ENCODE data around the gene VWA3A.
"Not testable (repeated sequence)": the region's sequence is repeated elsewhere in the genome, so short reads cannot be mapped to it uniquely, and the experiment has no call there.

The VWA3A gene

DNA sequence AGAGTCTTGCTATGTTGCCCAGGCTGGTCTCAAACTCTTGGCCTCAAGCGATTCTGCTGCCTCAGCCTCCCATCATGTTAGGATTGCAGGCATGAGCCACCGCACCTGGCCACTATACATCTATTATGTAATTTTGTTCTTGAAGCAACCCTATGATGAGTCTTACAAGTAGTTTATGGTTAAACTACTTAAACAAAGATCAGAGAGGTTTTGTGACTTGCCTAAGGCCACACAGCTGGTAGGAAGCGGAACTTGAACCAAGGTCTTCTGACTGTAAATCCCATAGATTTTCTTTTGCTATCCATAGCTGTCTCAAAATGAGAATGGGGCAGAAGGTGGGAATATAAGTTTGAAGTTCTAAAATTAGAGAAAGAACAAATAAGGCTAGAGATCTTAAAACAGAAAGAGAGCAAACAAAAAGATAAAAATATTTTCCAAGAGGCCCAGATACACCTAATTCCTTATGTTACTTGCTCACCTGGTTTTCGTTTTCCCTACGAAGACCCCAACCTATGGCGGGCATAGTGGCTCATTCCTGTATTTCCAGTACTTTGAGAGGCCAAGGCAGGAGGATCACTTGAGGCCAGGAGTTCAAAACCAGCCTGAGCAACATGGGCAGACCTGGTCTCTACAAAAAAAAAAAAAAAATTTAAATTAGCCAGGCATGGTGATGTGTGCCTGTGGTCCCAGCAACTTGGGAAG, 32.4 kb downstream of the VWA3A start:
- TF ChIP-seq, protein P1, sequence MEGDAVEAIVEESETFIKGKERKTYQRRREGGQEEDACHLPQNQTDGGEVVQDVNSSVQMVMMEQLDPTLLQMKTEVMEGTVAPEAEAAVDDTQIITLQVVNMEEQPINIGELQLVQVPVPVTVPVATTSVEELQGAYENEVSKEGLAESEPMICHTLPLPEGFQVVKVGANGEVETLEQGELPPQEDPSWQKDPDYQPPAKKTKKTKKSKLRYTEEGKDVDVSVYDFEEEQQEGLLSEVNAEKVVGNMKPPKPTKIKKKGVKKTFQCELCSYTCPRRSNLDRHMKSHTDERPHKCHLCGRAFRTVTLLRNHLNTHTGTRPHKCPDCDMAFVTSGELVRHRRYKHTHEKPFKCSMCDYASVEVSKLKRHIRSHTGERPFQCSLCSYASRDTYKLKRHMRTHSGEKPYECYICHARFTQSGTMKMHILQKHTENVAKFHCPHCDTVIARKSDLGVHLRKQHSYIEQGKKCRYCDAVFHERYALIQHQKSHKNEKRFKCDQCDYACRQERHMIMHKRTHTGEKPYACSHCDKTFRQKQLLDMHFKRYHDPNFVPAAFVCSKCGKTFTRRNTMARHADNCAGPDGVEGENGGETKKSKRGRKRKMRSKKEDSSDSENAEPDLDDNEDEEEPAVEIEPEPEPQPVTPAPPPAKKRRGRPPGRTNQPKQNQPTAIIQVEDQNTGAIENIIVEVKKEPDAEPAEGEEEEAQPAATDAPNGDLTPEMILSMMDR (IDR thresholded peaks at IDR 0.05; ENCODE audit: insufficient read depth, low read length, missing control alignments): no peak
- ChIA-PET POLR2A (no interaction called here), CTCF (no interaction called here)
- DNase-seq (ENCODE audit: low read depth, low spot score): no peak
- H3K4me3 ChIP-seq (ENCODE audit: low read depth, low read length): no peak overlapping the region

DNA sequence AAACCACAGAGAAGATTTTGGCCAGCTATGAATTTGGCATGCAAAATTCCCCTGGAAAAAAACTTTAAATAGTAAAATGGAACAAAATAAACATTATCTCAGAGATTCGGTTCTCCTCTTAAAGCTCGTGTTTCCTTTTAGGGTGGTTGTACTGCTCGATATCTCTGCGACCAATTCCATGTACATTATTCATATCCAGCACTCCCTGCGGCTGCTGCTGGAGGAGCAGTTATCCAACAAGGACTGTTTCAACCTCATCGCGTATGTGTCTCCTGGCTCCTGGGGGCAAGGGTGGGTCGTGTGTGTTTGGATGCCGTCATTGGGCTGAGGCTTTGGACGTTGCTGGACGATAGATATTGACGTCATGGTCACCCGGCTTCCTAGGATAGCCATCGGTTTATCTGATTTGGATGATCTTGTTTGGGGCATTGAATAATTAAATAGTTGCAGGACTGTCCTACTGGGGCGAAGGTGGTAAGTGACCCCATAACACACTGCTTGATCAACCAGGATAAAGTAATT, 33.8 kb downstream of the VWA3A start:
- ChIA-PET POLR2A (no interaction called here), CTCF (no interaction called here)
- DNase-seq (ENCODE audit: low read depth, low spot score): no peak
- TF ChIP-seq, protein P1 (IDR thresholded peaks at IDR 0.05; ENCODE audit: insufficient read depth, low read length, missing control alignments): no peak
- no peak overlapping the region for H3K4me3 ChIP-seq (ENCODE audit: low read depth, low read length)

DNA sequence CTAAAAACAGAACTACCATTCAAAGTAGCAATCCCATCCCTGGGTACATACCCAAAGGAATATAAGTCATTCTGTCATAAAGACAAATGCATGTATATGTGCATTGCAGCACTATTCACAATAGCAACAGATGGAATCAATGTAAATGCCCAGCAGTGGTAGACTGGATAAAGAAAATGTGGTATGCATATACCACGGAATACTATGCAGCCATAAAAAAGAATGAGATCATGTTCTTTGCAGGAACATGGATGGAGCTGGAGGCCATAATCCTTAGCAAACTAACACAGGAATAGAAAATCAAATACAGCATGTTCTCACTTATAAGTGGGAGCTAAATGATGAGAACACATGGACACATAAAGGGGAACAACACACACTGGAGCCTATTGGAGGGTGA, 36.2 kb downstream of the VWA3A start:
- CTCF ChIA-PET; H3K4me3 ChIP-seq (ENCODE audit: low read depth, low read length); DNase-seq (ENCODE audit: low read depth, low spot score); POLR2A ChIA-PET: not testable (repeated sequence)

GRCh38 chr16:22130528-22130927, 38.2 kb downstream of the VWA3A start:
- ChIA-PET POLR2A (no interaction called here), CTCF (interaction anchor here (0.9 kb wide), 1 partner anchor 53 kb away, joined by 4 read pairs; no protein-coding TSS in a partner anchor)
- DNase-seq (ENCODE audit: low read depth, low spot score): no peak
- TF ChIP-seq, protein P1 (IDR thresholded peaks at IDR 0.05; ENCODE audit: insufficient read depth, low read length, missing control alignments): no peak
- no peak overlapping the region for H3K4me3 ChIP-seq (ENCODE audit: low read depth, low read length)

- no peak for DNase-seq (ENCODE audit: low read depth, low spot score)
- ChIA-PET CTCF (interaction anchor here (1.1 to 1.8 kb wide), 2 partner anchors 9 to 34 kb away, joined by 5 to 7 read pairs; no protein-coding TSS in a partner anchor), POLR2A (interaction anchor here (1.0 kb wide), 1 partner anchor 180 kb away, joined by 3 read pairs; the partner anchor contains the start of gene UQCRC2)
- H3K4me3 ChIP-seq (ENCODE audit: low read depth, low read length): no peak overlapping the region
- TF ChIP-seq, protein P1 (IDR thresholded peaks at IDR 0.05; ENCODE audit: insufficient read depth, low read length, missing control alignments): no peak
Measured at GRCh38 chr16:22132801-22133200, 40.5 kb downstream of the VWA3A start.

- DNase-seq (ENCODE audit: low read depth, low spot score): no peak
- CTCF ChIA-PET: no interaction called here
- TF ChIP-seq, protein P1 (IDR thresholded peaks at IDR 0.05; ENCODE audit: insufficient read depth, low read length, missing control alignments): no peak
- POLR2A ChIA-PET: interaction anchor here (0.5 kb wide), 1 partner anchor 322 kb away, joined by 7 read pairs; no protein-coding TSS in a partner anchor
- no peak overlapping the region for H3K4me3 ChIP-seq (ENCODE audit: low read depth, low read length)
Measured at GRCh38 chr16:22138482-22138881, 46.1 kb downstream of the VWA3A start.

GRCh38 chr16:22139008-22139407, 46.7 kb downstream of the VWA3A start:
- TF ChIP-seq, protein P1 (IDR thresholded peaks at IDR 0.05; ENCODE audit: insufficient read depth, low read length, missing control alignments): no peak
- CTCF ChIA-PET: no interaction called here
- POLR2A ChIA-PET: no interaction called here

More at GRCh38 chr16:22139008-22139407, 46.7 kb downstream of the VWA3A start:
- no peak overlapping the region for H3K4me3 ChIP-seq (ENCODE audit: low read depth, low read length)
- no peak for DNase-seq (ENCODE audit: low read depth, low spot score)

Measured in AG04449 (cell line).